ENCODE measurements around the gene YARS2. TPM values are rescaled to one million over a fixed set of nuclear protein-coding genes. Genes with fewer than 3 reads are reported as not detected.
A peak's percentile ranks its signal among the peaks of the same experiment; 100 is the strongest.

Gene YARS2
- total RNA-seq, 1 donor from 2014 or later, result 18.5 TPM

DNA sequence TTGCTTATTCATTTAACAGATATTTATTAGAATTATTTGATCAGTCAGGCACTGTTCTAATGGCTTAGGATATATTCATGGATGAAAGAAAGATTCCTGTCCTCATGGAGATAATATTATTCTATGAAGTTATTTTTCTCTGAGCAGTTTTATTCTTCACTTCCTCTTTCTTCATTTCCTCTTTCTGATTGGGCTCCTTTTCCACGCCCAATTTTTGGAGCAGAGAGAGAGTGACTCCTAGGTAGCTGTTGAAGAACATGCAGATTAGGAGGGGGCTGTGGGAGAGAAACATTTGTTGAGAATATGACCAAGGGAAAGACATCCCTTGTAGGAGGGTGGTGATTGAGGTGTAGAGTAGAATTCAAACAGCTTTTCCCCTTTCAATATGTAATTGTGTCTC, 6.0 kb upstream of the YARS2 start:
- H3K27ac ChIP-seq, result no peak overlapping the region
- TF ChIP-seq, protein P1, sequence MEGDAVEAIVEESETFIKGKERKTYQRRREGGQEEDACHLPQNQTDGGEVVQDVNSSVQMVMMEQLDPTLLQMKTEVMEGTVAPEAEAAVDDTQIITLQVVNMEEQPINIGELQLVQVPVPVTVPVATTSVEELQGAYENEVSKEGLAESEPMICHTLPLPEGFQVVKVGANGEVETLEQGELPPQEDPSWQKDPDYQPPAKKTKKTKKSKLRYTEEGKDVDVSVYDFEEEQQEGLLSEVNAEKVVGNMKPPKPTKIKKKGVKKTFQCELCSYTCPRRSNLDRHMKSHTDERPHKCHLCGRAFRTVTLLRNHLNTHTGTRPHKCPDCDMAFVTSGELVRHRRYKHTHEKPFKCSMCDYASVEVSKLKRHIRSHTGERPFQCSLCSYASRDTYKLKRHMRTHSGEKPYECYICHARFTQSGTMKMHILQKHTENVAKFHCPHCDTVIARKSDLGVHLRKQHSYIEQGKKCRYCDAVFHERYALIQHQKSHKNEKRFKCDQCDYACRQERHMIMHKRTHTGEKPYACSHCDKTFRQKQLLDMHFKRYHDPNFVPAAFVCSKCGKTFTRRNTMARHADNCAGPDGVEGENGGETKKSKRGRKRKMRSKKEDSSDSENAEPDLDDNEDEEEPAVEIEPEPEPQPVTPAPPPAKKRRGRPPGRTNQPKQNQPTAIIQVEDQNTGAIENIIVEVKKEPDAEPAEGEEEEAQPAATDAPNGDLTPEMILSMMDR (IDR thresholded peaks at IDR 0.05), result no peak
- H3K4me1 ChIP-seq, result no peaks in the 10 kb centered on the region
- intact Hi-C loops (cut with DNase I), result no loop called here
- peak overlapping the region; percentile 4 for H3K4me3 ChIP-seq
- H3K27me3 ChIP-seq (ENCODE audit: low read depth), result peaks cover 8% of the 10 kb centered on the region
- H3K36me3 ChIP-seq, result no peaks in the 10 kb centered on the region
- DNase-seq, result no peak
- no peaks in the 10 kb centered on the region for H3K9me3 ChIP-seq
- ATAC-seq, result no peak

DNA sequence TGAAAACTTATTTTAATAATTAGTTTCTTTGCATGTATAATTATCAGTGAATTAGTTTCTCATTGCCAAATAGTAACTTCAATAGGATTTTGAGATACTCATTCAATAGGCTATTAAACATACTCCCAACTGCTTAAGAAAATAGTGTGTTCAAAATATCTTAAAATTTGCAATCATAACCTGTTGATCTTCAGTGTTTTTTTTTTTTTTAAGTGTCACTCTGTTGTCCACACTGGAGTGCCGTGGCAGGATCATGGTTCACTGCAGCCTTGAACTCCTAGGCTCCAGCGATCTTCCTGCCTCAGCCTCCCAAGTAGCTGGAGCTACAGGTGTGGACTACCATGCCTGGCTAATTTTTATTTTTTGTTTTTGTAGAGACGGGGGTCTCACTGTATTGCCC, 1.5 kb upstream of the YARS2 start:
- DNase-seq, result no peak
- TF ChIP-seq, protein P1 (IDR thresholded peaks at IDR 0.05), result no peak
- peaks cover 14% of the 10 kb centered on the region for H3K4me1 ChIP-seq
- no peak overlapping the region for H3K27ac ChIP-seq
- ATAC-seq, result no peak
- intact Hi-C loops (cut with DNase I), result no loop called here
- peaks cover 8% of the 10 kb centered on the region for H3K27me3 ChIP-seq (ENCODE audit: low read depth)
- H3K36me3 ChIP-seq, result peaks cover 20% of the 10 kb centered on the region
- H3K9me3 ChIP-seq, result no peaks in the 10 kb centered on the region
- H3K4me3 ChIP-seq, result no peak overlapping the region

DNA sequence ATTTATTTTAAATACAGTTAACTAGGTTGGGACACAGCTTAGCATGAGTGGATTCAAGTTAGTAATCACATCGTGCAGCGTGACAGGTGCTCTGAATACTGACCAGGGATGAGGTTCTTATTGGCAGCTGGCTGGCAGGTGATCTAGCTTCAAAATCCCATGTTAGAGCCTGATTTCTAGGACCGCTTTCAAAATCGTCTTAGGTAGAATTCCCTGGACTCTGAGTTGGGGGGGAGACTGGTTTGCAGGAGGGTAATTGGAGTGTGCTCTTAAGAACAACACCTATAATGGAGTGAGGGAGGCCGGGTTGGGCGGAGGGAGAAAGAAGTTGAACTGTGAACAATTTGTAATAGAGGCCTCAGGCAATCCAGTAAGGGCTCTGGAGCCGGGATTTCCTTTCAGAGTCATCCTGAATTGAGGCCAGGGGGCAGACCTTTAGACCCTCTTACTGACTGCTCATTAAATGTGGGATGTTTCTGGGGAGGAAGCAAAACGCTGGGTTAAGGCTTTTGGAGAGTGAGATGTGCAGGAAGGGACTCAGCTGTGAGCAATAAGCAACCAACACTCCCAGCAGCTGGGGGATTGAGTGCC, 874 bp upstream of the YARS2 start:
- intact Hi-C loops (cut with DNase I), result no loop called here
- H3K4me3 ChIP-seq, result peak overlapping the region; percentile 87
- ATAC-seq, result no peak
- peaks cover 26% of the 10 kb centered on the region for H3K36me3 ChIP-seq
- peaks cover 14% of the 10 kb centered on the region for H3K4me1 ChIP-seq
- no peaks in the 10 kb centered on the region for H3K9me3 ChIP-seq
- no peak for DNase-seq
- TF ChIP-seq, protein P1 (IDR thresholded peaks at IDR 0.05), result no peak
- H3K27me3 ChIP-seq (ENCODE audit: low read depth), result peaks cover 8% of the 10 kb centered on the region
- peak overlapping the region; percentile 86 for H3K27ac ChIP-seq

DNA sequence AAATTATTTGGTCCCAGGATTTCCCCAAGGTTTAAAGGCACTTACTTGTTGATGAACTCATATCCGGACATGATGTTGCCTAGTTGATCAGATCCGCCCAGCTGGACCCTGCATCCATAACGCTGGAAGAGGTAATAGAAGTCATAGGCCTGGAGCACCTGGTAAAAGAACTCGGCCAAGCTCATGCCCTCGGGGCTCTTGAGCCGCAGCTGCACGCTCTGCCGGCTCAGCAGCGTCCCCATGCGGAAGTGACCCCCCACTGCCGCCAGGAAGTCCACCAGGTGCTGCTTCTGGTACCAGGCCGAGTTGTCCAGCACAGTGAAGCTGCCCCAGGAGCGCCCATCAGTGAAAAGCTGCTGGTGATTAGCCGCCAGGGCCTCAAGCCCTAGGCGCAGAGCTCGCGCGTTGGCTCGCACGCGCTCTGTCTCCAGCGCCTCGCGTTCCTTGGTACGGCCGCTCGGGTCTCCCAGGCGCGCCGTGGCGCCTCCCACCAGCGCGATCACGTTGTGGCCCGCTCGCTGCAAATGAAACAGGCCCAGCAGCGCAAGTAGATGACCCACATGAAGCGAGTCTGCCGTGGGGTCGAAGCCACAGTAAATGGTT, 545 bp downstream of the YARS2 start:
- Histone ChIP-seq H3K4me1 (peaks cover 14% of the 10 kb centered on the region), H3K27me3 (ENCODE audit: low read depth) (peaks cover 2% of the 10 kb centered on the region), H3K4me3 (peak overlapping the region; percentile 87), H3K27ac (peak overlapping the region; percentile 86), H3K9me3 (no peaks in the 10 kb centered on the region), H3K36me3 (peaks cover 40% of the 10 kb centered on the region)
- DNase-seq (peak; percentile 85), ATAC-seq (peak; percentile 84 to 92)
- intact Hi-C loops (cut with DNase I), result no loop called here
- TF ChIP-seq, protein P1 (IDR thresholded peaks at IDR 0.05), result peak; percentile 70

DNA sequence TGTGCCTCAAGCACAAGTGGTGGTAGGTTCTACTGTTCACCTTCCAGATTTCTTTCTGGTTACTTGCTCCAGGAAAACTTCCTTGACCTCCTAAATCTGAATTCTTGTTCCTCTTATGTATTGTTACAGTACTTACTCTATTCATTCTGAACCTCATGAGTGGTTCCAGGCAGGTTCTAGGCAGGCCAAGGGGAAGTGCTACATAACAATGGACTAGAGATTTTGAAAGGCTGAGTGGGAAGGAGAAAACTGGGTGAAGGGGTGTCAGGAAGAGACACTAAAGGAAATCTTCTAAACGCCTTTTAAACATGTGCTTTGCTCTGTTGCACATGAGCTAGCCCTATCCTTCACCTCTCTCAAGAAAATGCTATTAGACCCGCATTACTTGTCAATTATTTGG, 1.6 kb downstream of the YARS2 start:
- TF ChIP-seq, protein P1 (IDR thresholded peaks at IDR 0.05), result no peak
- Histone ChIP-seq H3K4me3 (peak overlapping the region; percentile 87), H3K27ac (peak overlapping the region; percentile 86), H3K36me3 (peaks cover 50% of the 10 kb centered on the region), H3K27me3 (ENCODE audit: low read depth) (no peaks in the 10 kb centered on the region), H3K4me1 (peaks cover 14% of the 10 kb centered on the region), H3K9me3 (no peaks in the 10 kb centered on the region)
- intact Hi-C loops (cut with DNase I), result no loop called here
- ATAC-seq (no peak), DNase-seq (no peak)
